ENCODE data around the gene FAM72A.
"Not testable (repeated sequence)": the region's sequence is repeated elsewhere in the genome, so short reads cannot be mapped to it uniquely, and the experiment has no call there.

FAM72A gene

GRCh38 chr1:206202789-206203363 lies at the start of gene FAM72A:
TSS of gene FAM72A (minus strand) at chr1:206202839. CDS start at chr1:206202025, 814 bp downstream.
- peak; percentile 92 for DNase-seq
- H3K36me3 Mint-ChIP-seq (ENCODE audit: low read depth); H3K9me3 Mint-ChIP-seq; H3K27me3 Mint-ChIP-seq; H3K4me1 Mint-ChIP-seq (ENCODE audit: low read depth): not testable (repeated sequence)
- H3K4me3 Mint-ChIP-seq = peak within 1 kb of the TSS; percentile 81
- H3K27ac Mint-ChIP-seq = peak within 1 kb of the TSS; percentile 85

GRCh38 chr1:206250953-206251681 lies 48.5 kb upstream of the FAM72A start:
- H3K9me3 Mint-ChIP-seq; H3K27me3 Mint-ChIP-seq; H3K4me1 Mint-ChIP-seq (ENCODE audit: low read depth); H3K27ac Mint-ChIP-seq; H3K4me3 Mint-ChIP-seq; DNase-seq; H3K36me3 Mint-ChIP-seq (ENCODE audit: low read depth): not testable (repeated sequence)

GRCh38 chr1:206246129-206246886 lies 43.7 kb upstream of the FAM72A start:
- H3K4me1 Mint-ChIP-seq (ENCODE audit: low read depth); H3K27me3 Mint-ChIP-seq; DNase-seq: not testable (repeated sequence)

GRCh38 chr1:206245479-206245878 lies 42.8 kb upstream of the FAM72A start:
- not testable (repeated sequence) for H3K9me3 Mint-ChIP-seq; H3K36me3 Mint-ChIP-seq (ENCODE audit: low read depth); H3K4me3 Mint-ChIP-seq; H3K27me3 Mint-ChIP-seq; H3K27ac Mint-ChIP-seq; H3K4me1 Mint-ChIP-seq (ENCODE audit: low read depth); DNase-seq

More at GRCh38 chr1:206246129-206246886, 43.7 kb upstream of the FAM72A start:
- not testable (repeated sequence) for H3K27ac Mint-ChIP-seq; H3K4me3 Mint-ChIP-seq; H3K36me3 Mint-ChIP-seq (ENCODE audit: low read depth); H3K9me3 Mint-ChIP-seq

GRCh38 chr1:206243335-206243734 lies 40.7 kb upstream of the FAM72A start:
- not testable (repeated sequence) for H3K27me3 Mint-ChIP-seq; H3K36me3 Mint-ChIP-seq (ENCODE audit: low read depth); DNase-seq; H3K4me3 Mint-ChIP-seq; H3K4me1 Mint-ChIP-seq (ENCODE audit: low read depth); H3K27ac Mint-ChIP-seq; H3K9me3 Mint-ChIP-seq

GRCh38 chr1:206240288-206240687 lies 37.6 kb upstream of the FAM72A start:
- H3K27me3 Mint-ChIP-seq; H3K36me3 Mint-ChIP-seq (ENCODE audit: low read depth); H3K9me3 Mint-ChIP-seq; H3K4me1 Mint-ChIP-seq (ENCODE audit: low read depth); H3K4me3 Mint-ChIP-seq; H3K27ac Mint-ChIP-seq; DNase-seq: not testable (repeated sequence)

GRCh38 chr1:206235190-206235589 lies 32.6 kb upstream of the FAM72A start:
- not testable (repeated sequence) for H3K36me3 Mint-ChIP-seq (ENCODE audit: low read depth); H3K4me1 Mint-ChIP-seq (ENCODE audit: low read depth); H3K27ac Mint-ChIP-seq; H3K9me3 Mint-ChIP-seq; H3K27me3 Mint-ChIP-seq; H3K4me3 Mint-ChIP-seq; DNase-seq

GRCh38 chr1:206234189-206234916 lies 31.7 kb upstream of the FAM72A start:
- not testable (repeated sequence) for H3K9me3 Mint-ChIP-seq; DNase-seq; H3K4me1 Mint-ChIP-seq (ENCODE audit: low read depth); H3K36me3 Mint-ChIP-seq (ENCODE audit: low read depth); H3K4me3 Mint-ChIP-seq; H3K27me3 Mint-ChIP-seq; H3K27ac Mint-ChIP-seq

GRCh38 chr1:206232970-206233645 lies 30.5 kb upstream of the FAM72A start:
- not testable (repeated sequence) for DNase-seq; H3K4me1 Mint-ChIP-seq (ENCODE audit: low read depth); H3K27ac Mint-ChIP-seq; H3K36me3 Mint-ChIP-seq (ENCODE audit: low read depth); H3K9me3 Mint-ChIP-seq; H3K4me3 Mint-ChIP-seq; H3K27me3 Mint-ChIP-seq

GRCh38 chr1:206231989-206232388 lies 29.4 kb upstream of the FAM72A start:
- not testable (repeated sequence) for H3K27ac Mint-ChIP-seq; H3K9me3 Mint-ChIP-seq; H3K4me3 Mint-ChIP-seq; H3K27me3 Mint-ChIP-seq; DNase-seq; H3K4me1 Mint-ChIP-seq (ENCODE audit: low read depth); H3K36me3 Mint-ChIP-seq (ENCODE audit: low read depth)

- H3K36me3 Mint-ChIP-seq (ENCODE audit: low read depth); H3K27ac Mint-ChIP-seq; DNase-seq; H3K4me1 Mint-ChIP-seq (ENCODE audit: low read depth); H3K27me3 Mint-ChIP-seq; H3K4me3 Mint-ChIP-seq; H3K9me3 Mint-ChIP-seq: not testable (repeated sequence)
Observed at GRCh38 chr1:206229286-206229685, 26.6 kb upstream of the FAM72A start.

- H3K27ac Mint-ChIP-seq; H3K4me3 Mint-ChIP-seq; H3K36me3 Mint-ChIP-seq (ENCODE audit: low read depth); H3K4me1 Mint-ChIP-seq (ENCODE audit: low read depth); H3K9me3 Mint-ChIP-seq; DNase-seq; H3K27me3 Mint-ChIP-seq: not testable (repeated sequence)
Observed at GRCh38 chr1:206226886-206227285, 24.2 kb upstream of the FAM72A start.

- not testable (repeated sequence) for H3K4me1 Mint-ChIP-seq (ENCODE audit: low read depth); H3K9me3 Mint-ChIP-seq; H3K4me3 Mint-ChIP-seq; H3K36me3 Mint-ChIP-seq (ENCODE audit: low read depth); H3K27me3 Mint-ChIP-seq; DNase-seq; H3K27ac Mint-ChIP-seq
Observed at GRCh38 chr1:206225386-206225785, 22.7 kb upstream of the FAM72A start.

- H3K27me3 Mint-ChIP-seq; H3K4me3 Mint-ChIP-seq; H3K27ac Mint-ChIP-seq; H3K36me3 Mint-ChIP-seq (ENCODE audit: low read depth); H3K4me1 Mint-ChIP-seq (ENCODE audit: low read depth); H3K9me3 Mint-ChIP-seq; DNase-seq: not testable (repeated sequence)
Observed at GRCh38 chr1:206224190-206224776, 21.6 kb upstream of the FAM72A start.
